Upper lobe of right lung (tissue), 1 donor: ENCODE results near the gene ATP2B3. TPM values are rescaled to one million over a fixed set of nuclear protein-coding genes. Genes with fewer than 3 reads are reported as not detected.

ENCODE experiments used
- ATAC-seq: fragments of 200-7000 bp; cut with Tn5 transposase; one replicate; pipeline ENCODE4 v1.9.1; 2020; ENCODE audit warnings: mild to moderate bottlenecking, moderate library complexity
- DNase-seq: peaks from one replicate; pipeline ENCODE4 v3.0.0-alpha.2; 2020
- H3K27ac ChIP-seq: fragments of 200-600 bp; one replicate; pipeline ENCODE4 v1.8.0; 2022
- H3K27me3 ChIP-seq: fragments of 200-600 bp; one replicate; pipeline ENCODE4 v1.8.0; 2022; ENCODE audit warnings: mild to moderate bottlenecking
- H3K36me3 ChIP-seq: fragments of 200-600 bp; one replicate; pipeline ENCODE4 v1.8.0; 2022
- H3K4me1 ChIP-seq: fragments of 200-600 bp; one replicate; pipeline ENCODE4 v1.8.0; 2022
- H3K4me3 ChIP-seq: fragments of 200-600 bp; one replicate; pipeline ENCODE4 v1.8.0; 2022; ENCODE audit warnings: mild to moderate bottlenecking
- H3K9me3 ChIP-seq: fragments of 200-600 bp; one replicate; pipeline ENCODE4 v1.8.0; 2022
- intact Hi-C: fragments of 100-400 bp; cut with DNase I; formaldehyde crosslinking; loops from one replicate; pipeline ENCODE4 v1.11.0; 2022
- total RNA-seq: library from RNA; stranded (reverse); fragmentation: NEBNext Ultra II Directional; extraction: Animal tissue kit (Norgen Biotek cat#: 25700); gene quantifications from one replicate; pipeline ENCODE4 v1.2.1, GENCODE V29; 2021
- TF ChIP-seq, protein P1 (sequence below): fragments of 200-600 bp; IDR thresholded peaks from one replicate; pipeline ENCODE4 v1.8.0; 2022; ENCODE audit warnings: antibody characterized with exemption
- donor health status: DM: no; HTN: yes; CAD: no; lungs with severe emphysema.

ATP2B3 gene
- total RNA-seq, 1 donor from 2014 or later, result not detected

DNA sequence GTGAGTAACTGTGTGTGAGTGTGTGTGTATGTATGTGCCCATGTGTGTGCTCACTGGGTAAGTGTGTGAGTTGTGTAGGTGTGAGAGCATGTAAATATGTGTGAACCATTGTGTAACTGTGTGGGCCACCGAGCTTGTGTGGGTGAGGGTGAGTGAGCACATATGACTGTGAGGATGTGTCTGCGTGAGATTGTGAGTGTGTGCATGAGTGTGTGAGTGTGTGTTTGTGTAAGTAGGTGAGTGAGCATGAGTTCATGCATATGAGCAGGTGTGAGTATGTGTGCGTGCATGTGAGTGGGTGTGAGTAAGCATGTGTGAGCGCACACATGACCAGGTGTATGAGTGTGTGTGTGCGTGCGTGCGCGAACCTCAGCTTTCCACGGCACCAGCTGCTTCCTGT is 1.4 kb upstream of the ATP2B3 start:
- intact Hi-C loops, result no loop called here
- Histone ChIP-seq H3K36me3 (no peaks in the 10 kb centered on the region), H3K9me3 (no peaks in the 10 kb centered on the region), H3K27me3 (peaks cover 2% of the 10 kb centered on the region), H3K4me1 (no peaks in the 10 kb centered on the region), H3K27ac (no peak overlapping the region), H3K4me3 (no peak overlapping the region)
- TF ChIP-seq, protein P1, sequence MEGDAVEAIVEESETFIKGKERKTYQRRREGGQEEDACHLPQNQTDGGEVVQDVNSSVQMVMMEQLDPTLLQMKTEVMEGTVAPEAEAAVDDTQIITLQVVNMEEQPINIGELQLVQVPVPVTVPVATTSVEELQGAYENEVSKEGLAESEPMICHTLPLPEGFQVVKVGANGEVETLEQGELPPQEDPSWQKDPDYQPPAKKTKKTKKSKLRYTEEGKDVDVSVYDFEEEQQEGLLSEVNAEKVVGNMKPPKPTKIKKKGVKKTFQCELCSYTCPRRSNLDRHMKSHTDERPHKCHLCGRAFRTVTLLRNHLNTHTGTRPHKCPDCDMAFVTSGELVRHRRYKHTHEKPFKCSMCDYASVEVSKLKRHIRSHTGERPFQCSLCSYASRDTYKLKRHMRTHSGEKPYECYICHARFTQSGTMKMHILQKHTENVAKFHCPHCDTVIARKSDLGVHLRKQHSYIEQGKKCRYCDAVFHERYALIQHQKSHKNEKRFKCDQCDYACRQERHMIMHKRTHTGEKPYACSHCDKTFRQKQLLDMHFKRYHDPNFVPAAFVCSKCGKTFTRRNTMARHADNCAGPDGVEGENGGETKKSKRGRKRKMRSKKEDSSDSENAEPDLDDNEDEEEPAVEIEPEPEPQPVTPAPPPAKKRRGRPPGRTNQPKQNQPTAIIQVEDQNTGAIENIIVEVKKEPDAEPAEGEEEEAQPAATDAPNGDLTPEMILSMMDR, result no peak
- no peak for ATAC-seq
- DNase-seq, result no peak

DNA sequence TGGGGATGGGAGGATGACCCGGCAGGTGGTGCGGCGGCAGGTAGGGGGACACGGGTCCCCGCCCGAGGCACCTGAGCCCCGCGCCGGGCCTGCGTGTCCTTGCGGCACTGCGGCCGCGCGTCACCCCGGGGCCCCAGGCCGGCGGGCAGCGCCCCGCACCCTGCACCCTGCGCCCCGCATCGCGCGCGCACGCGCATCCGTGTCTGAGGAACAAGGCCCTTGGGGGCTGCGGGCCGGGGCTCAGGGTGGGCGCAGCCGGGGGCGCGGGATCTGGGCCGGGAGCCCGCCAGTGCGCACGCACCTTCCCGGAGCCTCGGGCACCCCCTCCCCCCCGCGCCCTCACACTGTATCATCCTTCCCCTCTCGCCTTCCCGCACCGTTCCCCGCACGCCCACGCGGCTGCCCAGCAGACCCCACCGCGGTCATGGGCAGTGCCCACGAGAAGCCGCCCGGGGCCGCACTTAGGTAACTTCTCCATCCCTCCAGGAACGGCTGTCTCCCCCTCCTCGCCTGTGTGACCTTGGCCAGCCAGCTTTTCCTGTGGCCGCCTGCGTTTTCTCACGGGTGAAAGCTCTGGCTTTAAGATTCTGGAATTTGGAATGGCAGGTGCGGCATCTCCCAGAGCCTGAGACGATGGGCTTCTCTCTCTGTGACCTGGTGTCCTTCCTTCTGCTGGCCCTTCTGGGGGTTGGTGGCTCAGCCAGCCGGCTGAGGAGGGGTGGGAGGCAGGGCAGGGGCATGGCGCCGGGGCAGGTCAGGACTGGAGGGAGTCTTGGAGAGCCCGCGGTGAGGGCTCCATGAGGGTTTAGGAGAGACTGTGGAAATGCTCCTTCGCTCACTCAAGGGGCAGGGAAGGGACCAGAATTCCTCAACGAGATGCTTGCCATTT is 748 bp downstream of the ATP2B3 start:
- Histone ChIP-seq H3K36me3 (no peaks in the 10 kb centered on the region), H3K4me3 (no peak overlapping the region), H3K27me3 (peaks cover 2% of the 10 kb centered on the region), H3K4me1 (no peaks in the 10 kb centered on the region), H3K27ac (no peak overlapping the region), H3K9me3 (no peaks in the 10 kb centered on the region)
- ATAC-seq (no peak), DNase-seq (no peak)
- TF ChIP-seq, protein P1, result no peak
- intact Hi-C loops, result no loop called here

DNA sequence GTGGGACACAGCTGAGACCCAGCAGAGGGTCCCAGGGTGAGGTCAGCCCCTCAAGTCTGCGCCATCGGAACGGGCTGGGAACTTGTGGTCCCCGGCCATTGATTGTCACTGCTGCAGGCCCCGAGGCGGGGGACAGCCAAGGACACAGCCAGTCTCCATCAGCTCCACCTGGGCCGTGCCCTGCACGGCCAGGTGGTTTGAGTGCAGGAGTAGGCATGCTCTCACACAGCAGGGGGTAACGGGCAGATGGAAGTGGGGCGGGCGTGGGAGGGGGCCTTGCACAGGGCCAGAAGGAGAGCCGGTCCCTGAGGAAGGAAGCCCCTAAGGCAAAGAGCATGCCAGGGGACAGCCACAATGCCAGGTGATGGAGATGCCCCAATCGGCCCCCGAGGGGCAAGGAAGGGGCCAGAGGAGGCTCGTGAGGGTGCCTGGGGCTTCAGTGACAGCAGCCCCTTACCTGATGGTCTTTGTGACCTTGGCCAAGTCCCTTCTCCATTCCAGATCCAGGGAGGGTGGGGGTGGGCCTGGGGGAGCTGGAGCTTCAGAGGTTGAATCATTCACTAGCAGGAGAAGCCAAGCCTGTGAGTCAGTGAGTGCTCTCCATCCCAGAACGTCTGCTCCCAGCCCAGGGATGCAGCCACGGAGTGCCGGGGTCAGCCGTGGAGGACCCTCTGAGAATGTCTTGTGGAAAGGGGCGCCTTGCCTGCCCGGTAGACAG is 2.3 kb downstream of the ATP2B3 start:
- Histone ChIP-seq H3K4me1 (no peaks in the 10 kb centered on the region), H3K36me3 (no peaks in the 10 kb centered on the region), H3K27me3 (peaks cover 2% of the 10 kb centered on the region), H3K4me3 (no peak overlapping the region), H3K9me3 (no peaks in the 10 kb centered on the region), H3K27ac (no peak overlapping the region)
- TF ChIP-seq, protein P1, result no peak
- ATAC-seq (no peak), DNase-seq (no peak)
- intact Hi-C loops, result no loop called here

DNA sequence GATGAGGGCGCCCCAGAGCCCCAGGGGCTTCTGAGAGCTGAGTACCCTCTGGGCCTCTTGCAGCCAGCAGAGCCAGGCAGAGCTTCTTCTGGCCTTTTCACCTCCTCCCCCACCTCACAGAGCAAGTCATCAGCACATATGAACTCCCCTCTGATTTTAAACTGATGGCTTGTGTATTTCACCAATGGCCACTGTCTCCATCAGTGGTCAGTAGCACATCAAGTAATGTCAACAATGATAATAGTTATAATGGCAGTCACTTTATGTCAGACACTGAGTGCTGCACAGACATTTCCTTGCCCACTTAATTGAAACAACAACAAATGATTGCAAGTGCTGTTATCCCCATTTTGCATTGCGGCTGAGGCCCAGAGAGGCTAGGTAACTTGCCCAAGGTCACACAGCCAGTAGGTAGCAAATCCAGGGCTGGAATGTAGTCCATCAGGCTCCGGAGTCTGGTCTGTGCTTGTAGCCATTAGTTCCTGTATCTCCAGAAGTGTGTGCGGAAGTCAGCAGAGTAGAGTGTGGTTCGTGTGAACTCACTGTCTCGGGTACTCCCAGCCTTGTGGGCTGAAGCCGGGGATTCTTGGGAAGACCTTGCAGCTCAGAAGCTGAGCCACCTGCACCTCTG is 3.0 kb downstream of the ATP2B3 start:
- Histone ChIP-seq H3K9me3 (no peaks in the 10 kb centered on the region), H3K36me3 (no peaks in the 10 kb centered on the region), H3K27me3 (peaks cover 2% of the 10 kb centered on the region)

DNA sequence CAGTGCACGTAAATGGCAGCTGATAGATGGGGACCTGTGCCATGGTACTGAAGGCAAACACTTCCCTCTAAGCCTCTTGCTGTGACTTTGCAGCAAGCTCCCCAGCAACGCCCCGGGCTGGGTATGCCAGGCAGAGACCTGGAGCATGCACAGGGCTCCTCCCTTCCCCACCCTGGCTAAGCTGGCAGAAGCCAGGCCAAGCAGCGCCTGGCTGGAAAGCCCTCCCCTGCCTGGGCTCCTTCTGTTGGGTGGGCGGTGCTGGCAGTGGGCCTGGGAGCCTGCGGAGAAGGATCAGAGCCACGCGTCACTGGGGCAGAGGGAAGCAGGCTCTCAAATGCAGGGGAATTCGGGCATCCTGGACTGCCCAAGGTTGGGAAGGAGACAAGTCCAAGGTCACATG is 3.6 kb downstream of the ATP2B3 start:
- no peak for DNase-seq

More for the DNA sequence above, 3.0 kb downstream of the ATP2B3 start:
- TF ChIP-seq, protein P1, result no peak
- DNase-seq (no peak), ATAC-seq (no peak)
- intact Hi-C loops, result no loop called here
- no peaks in the 10 kb centered on the region for H3K4me1 ChIP-seq
- no peak overlapping the region for H3K4me3 ChIP-seq
- H3K27ac ChIP-seq, result no peak overlapping the region

More for the DNA sequence above, 3.6 kb downstream of the ATP2B3 start:
- H3K36me3 ChIP-seq, result no peaks in the 10 kb centered on the region
- intact Hi-C loops, result no loop called here
- peaks cover 2% of the 10 kb centered on the region for H3K27me3 ChIP-seq
- TF ChIP-seq, protein P1, result no peak
- H3K27ac ChIP-seq, result no peak overlapping the region
- H3K9me3 ChIP-seq, result no peaks in the 10 kb centered on the region
- no peak overlapping the region for H3K4me3 ChIP-seq
- no peak for ATAC-seq
- no peaks in the 10 kb centered on the region for H3K4me1 ChIP-seq
